HepG2 (cell line): ENCODE data around the gene SFRP4. TPM values are rescaled to one million over a fixed set of nuclear protein-coding genes. Genes with fewer than 3 reads are reported as not detected.

Experiments used
- CREB1 ChIP-seq, 2 experiments: fragments of 450-650 bp in 1 of 2; IDR thresholded peaks; 2 replicates each; pipeline ENCODE4 v1.6.1; 2016 to 2017; ENCODE audit warnings: control low read depth in 1 of 2, mild to moderate bottlenecking in 1 of 2, missing compliant biosample characterization in 1 of 2, missing genetic modification characterization in 1 of 2
- ELK4 ChIP-seq: sonication (generic); formaldehyde crosslinking; IDR thresholded peaks from 2 replicates; pipeline ENCODE4 v1.9.0; 2021; ENCODE audit warnings: missing genetic modification reagents, borderline replicate concordance
- ERF ChIP-seq: IDR thresholded peaks from 2 replicates; pipeline ENCODE4 v1.6.1; 2018; ENCODE audit warnings: missing biosample characterization, missing genetic modification reagents
- GATAD1 ChIP-seq: IDR thresholded peaks from 2 replicates; pipeline ENCODE4 v1.6.1; 2016; ENCODE audit warnings: missing genetic modification reagents, missing compliant biosample characterization
- IRF2 ChIP-seq: IDR thresholded peaks from 2 replicates; pipeline ENCODE4 v1.6.1; 2018; ENCODE audit warnings: missing genetic modification reagents, missing compliant biosample characterization
- KDM5B ChIP-seq: sonication (generic); formaldehyde crosslinking; IDR thresholded peaks from 2 replicates; pipeline ENCODE4 v1.4.0; 2020; ENCODE audit warnings: missing genetic modification reagents, mild to moderate bottlenecking, borderline replicate concordance
- KLF9 ChIP-seq: IDR thresholded peaks from 2 replicates; pipeline ENCODE4 v1.6.1; 2016; ENCODE audit warnings: low read depth
- LRRFIP1 ChIP-seq: sonication (generic); formaldehyde crosslinking; conservative IDR thresholded peaks from 2 replicates; pipeline ENCODE4 v1.4.0; 2020; ENCODE audit warnings: missing genetic modification reagents
- RFX5 ChIP-seq: IDR thresholded peaks from 2 replicates; pipeline ENCODE4 v1.6.1; 2011; ENCODE audit warnings: low read depth, low read length, improper control_type of control experiment
- SALL1 ChIP-seq: sonication (generic); formaldehyde crosslinking; IDR thresholded peaks from 2 replicates; pipeline ENCODE4 v1.8.0; 2022; ENCODE audit warnings: mild to moderate bottlenecking, missing genetic modification reagents
- SKIL ChIP-seq: sonication (generic); formaldehyde crosslinking; IDR thresholded peaks from 2 replicates; pipeline ENCODE4 v1.8.0; 2022; ENCODE audit warnings: missing genetic modification reagents, mild to moderate bottlenecking, moderate library complexity, borderline replicate concordance
- TBX3 ChIP-seq: fragments of 450-650 bp; IDR thresholded peaks from 2 replicates; pipeline ENCODE4 v1.6.1; 2017; ENCODE audit warnings: antibody characterized with exemption, mild to moderate bottlenecking, inconsistent platforms, borderline replicate concordance
- TEAD3 ChIP-seq: optimal IDR thresholded peaks from 2 replicates; pipeline ENCODE3; 2016; ENCODE audit warnings: borderline replicate concordance
- ZBTB14 ChIP-seq: sonication (generic); formaldehyde crosslinking; IDR thresholded peaks from 2 replicates; pipeline ENCODE4 v1.4.0; 2020; ENCODE audit warnings: missing genetic modification reagents
- ZNF44 ChIP-seq: sonication (generic); formaldehyde crosslinking; IDR thresholded peaks from 2 replicates; pipeline ENCODE4 v1.5.1; 2020; ENCODE audit warnings: mild to moderate bottlenecking, missing genetic modification reagents
- ZNF703 ChIP-seq: sonication (generic); formaldehyde crosslinking; IDR thresholded peaks from 2 replicates; pipeline ENCODE4 v1.5.1; 2020; ENCODE audit warnings: missing genetic modification reagents, mild to moderate bottlenecking, moderate library complexity, borderline replicate concordance
- ZNF841 ChIP-seq: sonication (generic); formaldehyde crosslinking; IDR thresholded peaks from 2 replicates; pipeline ENCODE4 v1.8.1; 2023; ENCODE audit warnings: missing genetic modification reagents, borderline replicate concordance
- ZZZ3 ChIP-seq: sonication (generic); formaldehyde crosslinking; IDR thresholded peaks from 2 replicates; pipeline ENCODE4 v1.4.0; 2020; ENCODE audit warnings: missing genetic modification reagents, mild to moderate bottlenecking, borderline replicate concordance
- polyA plus RNA-seq, 8 experiments: library from polyadenylated mRNA; depleted of rRNA in 3 of 8; stranded (reverse) in 7 of 8; unstranded in 1 of 8; fragments of >200 nt; fragmentation: Illumina TruSeq in 4 of 8; extraction: Trizol in 4 of 8; gene quantifications; 2 replicates each; pipeline versions ENCODE4 v1.2.1 to v1.2.3, GENCODE V29; 2011 to 2016; ENCODE audit warnings: low read depth in 4 of 8, missing spikeins in 1 of 8, mixed read lengths in 1 of 8; ENCODE audit not compliant: insufficient read depth in 1 of 8
- total RNA-seq, 5 experiments: library from RNA; depleted of rRNA; stranded (reverse); fragments of >200 nt; fragmentation: Illumina TruSeq; extraction: Trizol; gene quantifications; 2 replicates each; pipeline ENCODE4 v1.2.3, GENCODE V29; 2016; ENCODE audit warnings: low read depth in 1 of 5

Gene SFRP4
- total and polyA plus RNA-seq, 2 of the 13 experiments (the other 11 are each of a cell fraction or from before 2014, with no cell fraction given): 0.96 to 1.8 TPM

DNA sequence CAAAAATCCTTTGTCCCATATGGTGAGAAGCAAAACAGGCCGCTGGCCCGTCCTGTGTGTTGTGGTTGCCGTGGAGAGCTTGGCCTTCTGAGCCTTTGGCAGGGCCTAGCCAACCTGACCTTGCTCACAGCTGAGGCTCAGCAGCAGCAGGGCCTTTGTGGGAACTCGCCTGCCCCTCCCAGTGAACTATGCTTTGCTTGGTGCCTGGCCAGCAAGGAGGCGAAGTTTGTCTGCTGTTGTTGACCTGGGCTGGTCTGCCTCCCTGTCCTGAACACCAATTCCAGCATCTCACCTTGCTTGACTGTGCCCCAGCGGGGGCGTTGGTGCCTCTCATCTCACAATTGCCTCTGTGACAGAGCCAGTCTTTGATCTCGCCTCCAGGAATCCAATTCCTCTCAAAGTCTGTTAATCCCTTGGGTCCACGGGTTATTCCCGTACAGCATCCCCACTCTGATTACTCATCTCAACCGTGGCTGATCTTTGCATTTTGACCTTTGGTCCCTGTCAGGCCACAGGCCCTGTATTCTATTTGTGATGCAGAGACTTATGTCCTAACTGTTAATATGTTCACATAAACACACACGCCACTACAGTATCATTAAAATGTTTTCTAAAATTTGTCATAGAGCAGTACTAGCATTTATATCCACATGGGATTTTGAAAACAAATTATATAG lies 26.5 kb upstream of the SFRP4 start (continued):
- TF ChIP-seq LRRFIP1 (CRISPR knock-in tag) (0 out of 2 replicates have a peak, but pooled peaks have one; percentile 22), ZNF841 (CRISPR knock-in tag) (no peak), ZNF703 (CRISPR knock-in tag) (peak; percentile 35; the same call in 1 of the 2 replicates), TBX3 (peak; percentile 97), KDM5B (CRISPR knock-in tag) (peak; percentile 84; the same call in 1 of the 2 replicates), ZZZ3 (CRISPR knock-in tag) (peak; percentile 49; the same call in 1 of the 2 replicates), ERF (CRISPR knock-in tag) (peak; percentile 88), RFX5 (peak; percentile 71), CREB1 (IDR thresholded peaks at IDR 0.05) (peak; percentile 66), CREB1 (CRISPR knock-in tag; IDR thresholded peaks at IDR 0.05) (peak; percentile 81), ZNF44 (CRISPR knock-in tag) (peak; percentile 88; the same call in 1 of the 2 replicates), GATAD1 (CRISPR knock-in tag) (peak; percentile 73; the same call in 1 of the 2 replicates), ELK4 (CRISPR knock-in tag) (no peak), SALL1 (CRISPR knock-in tag) (peak; percentile 100), SKIL (peak; percentile 98; the same call in 1 of the 2 replicates), KLF9 (CRISPR knock-in tag) (peak; percentile 59; the same call in 1 of the 2 replicates), IRF2 (CRISPR knock-in tag) (peak; percentile 96), ZBTB14 (CRISPR knock-in tag) (no peak), TEAD3 (CRISPR knock-in tag) (peak; percentile 98)
